IMR-90 (cell line): ENCODE data around the gene DLX3. TPM values are rescaled to one million over a fixed set of nuclear protein-coding genes. Genes with fewer than 3 reads are reported as not detected.

Experiments
- ATAC-seq: fragments of 200-7000 bp; cut with Tn5 transposase; 2 replicates; pipeline ENCODE4 v1.9.1; 2020; ENCODE audit warnings: low read depth, mild to moderate bottlenecking, moderate library complexity
- BruUV-seq: library from RNA; stranded (reverse); fragments of 400-500 nt; replicated peaks from 2 replicates; lab custom pipeline; 2021; lab: Mats Ljungman, UMichigan
- CTCF ChIA-PET: fragments of 300-600 bp; formaldehyde crosslinking; extraction: SDS; loops from one replicate; lab custom pipeline; 2021; ENCODE audit warnings: antibody characterized with exemption; lab: Yijun Ruan, JAX
- POLR2A ChIA-PET: fragments of 300-600 bp; sonication (Branson Sonifier 250); formaldehyde crosslinking; loops from one replicate; lab custom pipeline; 2022; ENCODE audit warnings: antibody characterized with exemption; ENCODE audit not compliant: unreplicated experiment; lab: Charles Lee
- DNase-seq: peaks from one replicate; pipeline ENCODE4 v3.0.0; 2013
- H2AFZ ChIP-seq: replicated peaks from 2 replicates; pipeline ENCODE3; 2013; ENCODE audit warnings: low read length, mild to moderate bottlenecking; ENCODE audit not compliant: poor library complexity
- H2AK5ac ChIP-seq: 2 replicates; pipeline ENCODE4 v1.6.1; 2013; ENCODE audit warnings: low read depth, low read length, inconsistent platforms
- H2AK9ac ChIP-seq: replicated peaks from 2 replicates; pipeline ENCODE3; 2013; ENCODE audit warnings: mild to moderate bottlenecking, low read depth, low read length, moderate library complexity; ENCODE audit not compliant: poor library complexity
- H2BK120ac ChIP-seq: 2 replicates; pipeline ENCODE4 v1.6.1; 2013; ENCODE audit warnings: low read depth, low read length, inconsistent platforms
- H2BK15ac ChIP-seq: 3 replicates; pipeline ENCODE4 v1.6.1; 2013; ENCODE audit warnings: low read depth, low read length, inconsistent platforms
- H2BK20ac ChIP-seq: 2 replicates; pipeline ENCODE4 v1.6.1; 2013; ENCODE audit warnings: low read depth, mild to moderate bottlenecking, inconsistent platforms, low read length, moderate library complexity
- H2BK5ac ChIP-seq: 2 replicates; pipeline ENCODE4 v1.6.1; 2013; ENCODE audit warnings: mild to moderate bottlenecking, low read depth, low read length, inconsistent platforms; ENCODE audit not compliant: poor library complexity, severe bottlenecking
- H3K14ac ChIP-seq: replicated peaks from 2 replicates; pipeline ENCODE4 v1.6.1; 2013; ENCODE audit warnings: low read depth, low read length, inconsistent platforms
- H3K18ac ChIP-seq: 2 replicates; pipeline ENCODE4 v1.6.1; 2013; ENCODE audit warnings: low read depth, low read length, control low read depth
- H3K23ac ChIP-seq: 2 replicates; pipeline ENCODE4 v1.6.1; 2013; ENCODE audit warnings: low read depth, low read length, inconsistent platforms
- H3K27ac ChIP-seq: 2 replicates; pipeline ENCODE4 v1.5.1; 2013; ENCODE audit warnings: mild to moderate bottlenecking, control low read depth, low read length; ENCODE audit not compliant: insufficient read depth
- H3K27me3 ChIP-seq: 2 replicates; pipeline ENCODE4 v1.6.1; 2013; ENCODE audit warnings: low read length; ENCODE audit not compliant: control insufficient read depth, insufficient read depth
- H3K36me3 ChIP-seq: 2 replicates; pipeline ENCODE4 v1.6.1; 2013; ENCODE audit warnings: low read length, mixed read lengths; ENCODE audit not compliant: control insufficient read depth, insufficient read depth
- H3K4ac ChIP-seq: 2 replicates; pipeline ENCODE4 v1.6.1; 2013; ENCODE audit warnings: low read depth, low read length, inconsistent platforms
- H3K4me1 ChIP-seq: 2 replicates; pipeline ENCODE4 v1.6.1; 2013; ENCODE audit warnings: low read length, mixed read lengths; ENCODE audit not compliant: control insufficient read depth, insufficient read depth
- H3K4me2 ChIP-seq: 2 replicates; pipeline ENCODE4 v1.6.1; 2013; ENCODE audit warnings: low read depth, mild to moderate bottlenecking, control low read depth, low read length, moderate library complexity
- H3K4me3 ChIP-seq: 2 replicates; pipeline ENCODE4 v1.5.1; 2013; ENCODE audit warnings: low read depth, mild to moderate bottlenecking, control low read depth, low read length, moderate library complexity; ENCODE audit not compliant: insufficient read depth
- H3K56ac ChIP-seq: 2 replicates; pipeline ENCODE4 v1.6.1; 2013; ENCODE audit warnings: low read length, inconsistent platforms; ENCODE audit not compliant: insufficient read depth; ENCODE audit errors: extremely low read depth
- H3K79me1 ChIP-seq, 2 experiments: 2 replicates each; pipeline ENCODE4 v1.6.1; 2013; ENCODE audit warnings: low read length in 2 of 2, inconsistent platforms in 1 of 2, low read depth in 1 of 2
- H3K9ac ChIP-seq: 2 replicates; pipeline ENCODE4 v1.6.1; 2013; ENCODE audit warnings: low read depth, low read length, control low read depth
- H3K9me1 ChIP-seq: 2 replicates; pipeline ENCODE4 v1.6.1; 2013; ENCODE audit warnings: low read length, inconsistent platforms; ENCODE audit not compliant: insufficient read depth
- H3K9me3 ChIP-seq: 2 replicates; pipeline ENCODE4 v1.6.1; 2013; ENCODE audit warnings: low read length; ENCODE audit not compliant: control insufficient read depth, insufficient read depth
- H4K20me1 ChIP-seq: 2 replicates; pipeline ENCODE4 v1.6.1; 2013; ENCODE audit warnings: low read length, inconsistent platforms; ENCODE audit not compliant: insufficient read depth
- H4K5ac ChIP-seq: 2 replicates; pipeline ENCODE4 v1.6.1; 2013; ENCODE audit warnings: mild to moderate bottlenecking, low read depth, low read length, control low read depth
- H4K8ac ChIP-seq, 2 experiments: 2 replicates each; pipeline ENCODE4 v1.6.1; 2013; ENCODE audit warnings: low read depth in 2 of 2, low read length in 2 of 2, control low read depth in 1 of 2, inconsistent platforms in 1 of 2
- H4K91ac ChIP-seq: 2 replicates; pipeline ENCODE4 v1.6.1; 2013; ENCODE audit warnings: low read depth, low read length, inconsistent platforms; ENCODE audit not compliant: insufficient read depth
- BHLHE40 ChIP-seq: fragments of 150-350 bp; IDR thresholded peaks from 2 replicates; pipeline ENCODE4 v1.6.1; 2016; ENCODE audit warnings: mild to moderate bottlenecking, low read depth, low read length
- CHD1 ChIP-seq: IDR thresholded peaks from 2 replicates; pipeline ENCODE4 v1.6.1; 2012; ENCODE audit warnings: low read depth, low read length, improper control_type of control experiment
- ELK1 ChIP-seq: fragments of 150-350 bp; IDR thresholded peaks from 2 replicates; pipeline ENCODE4 v1.6.1; 2016; ENCODE audit warnings: low read depth, mild to moderate bottlenecking, low read length, moderate library complexity, borderline replicate concordance
- FOS ChIP-seq: fragments of 150-350 bp; IDR thresholded peaks from 2 replicates; pipeline ENCODE4 v1.6.1; 2016; ENCODE audit warnings: low read depth, low read length
- MAFK ChIP-seq: IDR thresholded peaks from 2 replicates; pipeline ENCODE4 v1.6.1; 2012; ENCODE audit warnings: low read depth, low read length, improper control_type of control experiment
- MAZ ChIP-seq: IDR thresholded peaks from 2 replicates; pipeline ENCODE4 v1.6.1; 2012; ENCODE audit warnings: low read depth, mild to moderate bottlenecking, low read length, improper control_type of control experiment, moderate library complexity, borderline replicate concordance
- MXI1 ChIP-seq: IDR thresholded peaks from 2 replicates; pipeline ENCODE4 v1.6.1; 2012; ENCODE audit warnings: low read depth, mild to moderate bottlenecking, low read length, moderate library complexity, borderline replicate concordance
- POLR2A ChIP-seq: IDR thresholded peaks from 2 replicates; pipeline ENCODE4 v1.6.1; 2012; ENCODE audit warnings: mild to moderate bottlenecking, low read depth, low read length
- RAD21 ChIP-seq: IDR thresholded peaks from 2 replicates; pipeline ENCODE4 v1.6.1; 2012; ENCODE audit warnings: low read length, improper control_type of control experiment
- RCOR1 ChIP-seq: IDR thresholded peaks from 2 replicates; pipeline ENCODE4 v1.6.1; 2012; ENCODE audit warnings: mild to moderate bottlenecking, low read length, improper control_type of control experiment; ENCODE audit not compliant: insufficient replicate concordance
- SMC3 ChIP-seq: fragments of 150-350 bp; IDR thresholded peaks from 2 replicates; pipeline ENCODE4 v1.6.1; 2016; ENCODE audit warnings: low read depth, mild to moderate bottlenecking, antibody characterized with exemption, low read length, moderate library complexity
- WGBS, 2 experiments: methylation state at CpG; one replicate each; pipeline versions ENCODE4 v1.1.5 to v1.1.7; 2013; ENCODE audit warnings: missing lambda C conversion rate in 2 of 2; ENCODE audit not compliant: insufficient read length in 1 of 2; ENCODE audit errors: extremely low coverage in 2 of 2; 5-methylcytosine and 5-hydroxymethylcytosine counted together
- dilution Hi-C: fragments of 300-500 bp; cut with HindIII; formaldehyde crosslinking; loops from one replicate; pipeline ENCODE4 v1.14.3; 2018; ENCODE audit warnings: low sequenced_read_pairs; ENCODE audit not compliant: unreplicated experiment
- in situ Hi-C: fragments of 300-500 bp; cut with MboI; formaldehyde crosslinking; loops from 3 replicates; pipeline ENCODE4 v1.14.3; 2019; ENCODE audit warnings: low sequenced_read_pairs, inconsistent platforms, mixed read lengths
- intact Hi-C: fragments of 100-400 bp; cut with micrococcal nuclease; formaldehyde crosslinking; loops from 2 replicates; pipeline ENCODE4 v1.10.0; 2022
- polyA plus RNA-seq, 3 experiments: library from polyadenylated mRNA; depleted of rRNA; stranded (reverse); fragments of >200 nt; gene quantifications; 2 replicates each; pipeline ENCODE4 v1.2.3, GENCODE V29; 2012; ENCODE audit warnings: low replicate concordance in 1 of 3
- total RNA-seq: library from RNA; depleted of rRNA; stranded (reverse); fragments of >200 nt; gene quantifications from 2 replicates; pipeline ENCODE4 v1.2.3, GENCODE V29; 2012
- TF ChIP-seq, protein P1 (sequence below): conservative IDR thresholded peaks from 2 replicates; pipeline ENCODE4 v1.5.1; 2012; ENCODE audit warnings: mild to moderate bottlenecking, low read depth, low read length, improper control_type of control experiment

DLX3 gene
- total and polyA plus RNA-seq, 2 of the 4 experiments (the other 2 are of a cell fraction): not detected

DNA sequence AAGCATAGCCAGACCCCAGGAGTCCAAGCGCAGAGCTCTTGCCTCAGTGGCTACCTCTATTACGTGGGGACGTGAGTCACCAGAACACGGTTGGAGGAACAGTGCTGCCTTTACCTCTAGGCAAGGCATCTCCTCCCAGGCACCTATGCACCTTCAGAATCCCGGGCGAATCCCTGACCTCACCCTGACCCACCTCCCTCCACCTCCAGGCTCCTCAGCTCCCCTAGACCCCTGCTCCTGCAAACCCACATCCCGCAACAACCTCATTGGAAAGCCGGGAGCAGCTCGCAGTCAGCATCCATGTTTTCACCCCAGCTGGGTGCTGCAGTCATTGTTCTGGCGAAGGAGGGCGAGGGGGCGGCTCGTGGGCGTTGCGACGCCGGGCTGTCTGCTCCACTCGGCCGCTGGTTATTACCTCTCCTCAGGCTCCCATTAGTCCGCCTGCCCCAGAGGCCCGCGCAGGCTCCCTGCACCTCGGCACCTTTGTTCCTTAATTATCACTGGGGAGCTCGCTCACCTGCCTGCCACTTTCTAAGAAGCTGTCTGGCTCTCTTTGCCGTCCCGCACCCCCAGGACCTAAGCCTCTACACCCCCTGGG, 50.7 kb downstream of the DLX3 start:
- Histone ChIP-seq H3K27me3 (peaks cover 86% of the 10 kb centered on the region), H3K9me1 (no peaks in the 10 kb centered on the region), H3K18ac (no peak overlapping the region), H3K4ac (no peak overlapping the region), H4K20me1 (no peaks in the 10 kb centered on the region), H4K8ac (no peak overlapping the region), H3K9me3 (no peaks in the 10 kb centered on the region), H4K91ac (no peak overlapping the region), H2BK20ac (no peak overlapping the region), H3K36me3 (no peaks in the 10 kb centered on the region), H3K9ac (no peak overlapping the region), H3K4me2 (no peak overlapping the region), H3K27ac (no peak overlapping the region), H3K4me3 (no peak overlapping the region), H2BK5ac (no peak overlapping the region), H3K79me1 (no peaks in the 10 kb centered on the region), H3K4me1 (no peaks in the 10 kb centered on the region), H2AFZ (no peak overlapping the region), H2BK15ac (no peak overlapping the region), H4K5ac (no peak overlapping the region), H3K56ac (no peak overlapping the region), H3K14ac (no peak overlapping the region), H2AK5ac (no peak overlapping the region), H2BK120ac (no peak overlapping the region), H3K23ac (no peak overlapping the region), H2AK9ac (no peak overlapping the region)
- in situ Hi-C loops: no loop called here
- no peak for ATAC-seq
- ChIA-PET CTCF (no interaction called here), POLR2A (no interaction called here)
- dilution Hi-C loops: no loop called here
- intact Hi-C loops: no loop called here
- WGBS, 2 experiments: 25% methylated on average over 14 of the region's 26 CpGs; no CpG with 5 or more reads in 1 of the 2 experiments
- BruUV-seq: no TSS peak
- no peak for DNase-seq
- no peak for TF ChIP-seq RAD21
- TF ChIP-seq FOS: no peak
- no peak for TF ChIP-seq POLR2A
- TF ChIP-seq MAFK: no peak
- no peak for TF ChIP-seq CHD1
- TF ChIP-seq BHLHE40: no peak
- TF ChIP-seq, protein P1, sequence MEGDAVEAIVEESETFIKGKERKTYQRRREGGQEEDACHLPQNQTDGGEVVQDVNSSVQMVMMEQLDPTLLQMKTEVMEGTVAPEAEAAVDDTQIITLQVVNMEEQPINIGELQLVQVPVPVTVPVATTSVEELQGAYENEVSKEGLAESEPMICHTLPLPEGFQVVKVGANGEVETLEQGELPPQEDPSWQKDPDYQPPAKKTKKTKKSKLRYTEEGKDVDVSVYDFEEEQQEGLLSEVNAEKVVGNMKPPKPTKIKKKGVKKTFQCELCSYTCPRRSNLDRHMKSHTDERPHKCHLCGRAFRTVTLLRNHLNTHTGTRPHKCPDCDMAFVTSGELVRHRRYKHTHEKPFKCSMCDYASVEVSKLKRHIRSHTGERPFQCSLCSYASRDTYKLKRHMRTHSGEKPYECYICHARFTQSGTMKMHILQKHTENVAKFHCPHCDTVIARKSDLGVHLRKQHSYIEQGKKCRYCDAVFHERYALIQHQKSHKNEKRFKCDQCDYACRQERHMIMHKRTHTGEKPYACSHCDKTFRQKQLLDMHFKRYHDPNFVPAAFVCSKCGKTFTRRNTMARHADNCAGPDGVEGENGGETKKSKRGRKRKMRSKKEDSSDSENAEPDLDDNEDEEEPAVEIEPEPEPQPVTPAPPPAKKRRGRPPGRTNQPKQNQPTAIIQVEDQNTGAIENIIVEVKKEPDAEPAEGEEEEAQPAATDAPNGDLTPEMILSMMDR: no peak
- no peak for TF ChIP-seq SMC3
- no peak for TF ChIP-seq RCOR1
- TF ChIP-seq ELK1: no peak
- TF ChIP-seq MAZ: no peak
- TF ChIP-seq MXI1: no peak
